NOMO-1 (cell line): Measurements from ENCODE around the gene OR51F1.
"Not testable (repeated sequence)": the region's sequence is repeated elsewhere in the genome, so short reads cannot be mapped to it uniquely, and the experiment has no call there.

Experiments
- DNase-seq, 2 experiments: peaks; one replicate each; lab custom pipeline; 2025; ENCODE audit not compliant: unreplicated experiment in 2 of 2; lab: John Stamatoyannopoulos, UW

The OR51F1 gene, protein sequence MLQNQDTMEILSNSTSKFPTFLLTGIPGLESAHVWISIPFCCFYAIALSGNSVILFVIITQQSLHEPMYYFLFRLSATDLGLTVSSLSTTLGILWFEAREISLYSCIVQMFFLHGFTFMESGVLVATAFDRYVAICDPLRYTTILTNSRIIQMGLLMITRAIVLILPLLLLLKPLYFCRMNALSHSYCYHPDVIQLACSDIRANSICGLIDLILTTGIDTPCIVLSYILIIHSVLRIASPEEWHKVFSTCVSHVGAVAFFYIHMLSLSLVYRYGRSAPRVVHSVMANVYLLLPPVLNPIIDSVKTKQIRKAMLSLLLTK

DNA sequence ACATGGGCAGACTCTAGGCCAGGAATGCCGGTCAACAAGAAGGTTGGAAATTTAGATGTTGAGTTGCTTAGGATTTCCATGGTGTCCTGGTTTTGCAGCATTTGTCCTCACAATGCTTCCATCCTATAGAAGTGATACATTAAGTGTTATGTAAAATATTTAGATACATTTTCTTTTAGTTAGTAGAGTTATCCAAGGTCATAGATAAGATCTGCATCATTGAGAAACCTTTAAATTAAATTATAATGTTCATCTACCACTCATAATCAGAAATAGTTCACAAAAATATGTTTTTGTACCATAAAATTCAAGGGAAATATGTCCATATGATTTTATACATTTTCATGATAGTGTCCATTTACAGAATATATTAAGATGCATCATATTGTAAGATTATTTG, at the start of gene OR51F1:
Gene OR51F1, minus strand, starts transcription at position 101 of the 400 bp plus-strand sequence. Its CDS starts 0 bp downstream, at position 101.
- DNase-seq, result no peak

DNA sequence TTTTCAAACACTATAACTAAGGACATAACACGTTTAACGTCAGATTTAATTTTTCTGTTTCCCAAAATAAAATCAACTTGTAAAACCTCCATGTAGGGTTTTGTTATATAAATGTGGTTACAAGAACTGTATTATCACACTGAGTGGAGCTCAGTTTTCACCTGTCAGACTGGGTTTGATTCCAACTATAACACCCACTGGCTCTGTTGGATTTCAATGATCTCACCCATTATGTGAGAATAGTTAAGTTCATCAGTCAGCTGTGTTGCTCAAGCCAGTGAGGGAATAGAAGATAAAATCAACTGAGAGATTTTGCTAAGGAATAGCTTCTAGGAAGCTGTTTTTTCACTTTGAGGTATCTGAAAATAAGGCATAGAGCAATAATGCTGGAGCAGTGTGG, 39.5 kb upstream of the OR51F1 start:
- DNase-seq, result no peak

DNA sequence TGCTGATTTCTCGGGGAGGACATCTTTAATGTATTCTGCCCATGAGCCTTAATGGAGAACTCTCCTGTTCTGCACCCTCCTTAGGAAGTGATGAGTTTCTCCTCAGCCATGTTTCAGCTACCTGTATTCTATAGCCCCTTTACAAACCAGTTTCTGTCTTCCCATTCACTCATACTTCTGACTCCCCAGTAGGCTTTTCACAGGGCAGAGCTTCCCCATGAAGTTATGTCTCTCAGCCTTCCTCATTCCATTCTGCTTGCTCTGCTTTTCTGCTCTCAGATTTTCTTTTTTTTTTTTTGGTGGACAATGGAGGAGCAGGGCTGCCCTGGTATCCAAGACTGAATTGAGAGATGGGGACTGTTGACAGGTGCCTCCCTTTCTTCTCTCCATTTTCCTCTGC, 38.7 kb upstream of the OR51F1 start:
- no peak for DNase-seq

DNA sequence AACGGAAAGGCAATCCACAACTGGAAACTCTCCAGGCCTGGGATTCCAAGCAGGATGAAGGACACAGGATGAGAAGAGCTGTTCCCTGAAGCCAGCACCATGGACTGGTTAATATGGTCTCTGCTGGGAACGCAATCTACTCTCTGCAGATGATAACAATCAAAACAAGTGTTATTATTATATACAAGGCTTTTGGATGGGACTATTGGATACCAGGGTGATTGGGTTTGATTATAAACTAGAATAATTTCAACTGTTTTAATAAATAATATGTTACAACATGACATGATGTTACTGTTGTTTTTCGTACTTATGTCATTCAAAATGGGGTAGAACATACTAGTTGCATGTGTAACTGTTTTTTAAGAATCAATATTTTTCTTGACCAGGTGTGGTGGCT, 34.5 kb upstream of the OR51F1 start, which contains the start of gene OR52R1:
Gene OR52R1, minus strand, starts transcription at position 101 of the 400 bp plus-strand sequence. Its CDS starts 0 bp downstream, at position 101.
- no peak for DNase-seq

DNA sequence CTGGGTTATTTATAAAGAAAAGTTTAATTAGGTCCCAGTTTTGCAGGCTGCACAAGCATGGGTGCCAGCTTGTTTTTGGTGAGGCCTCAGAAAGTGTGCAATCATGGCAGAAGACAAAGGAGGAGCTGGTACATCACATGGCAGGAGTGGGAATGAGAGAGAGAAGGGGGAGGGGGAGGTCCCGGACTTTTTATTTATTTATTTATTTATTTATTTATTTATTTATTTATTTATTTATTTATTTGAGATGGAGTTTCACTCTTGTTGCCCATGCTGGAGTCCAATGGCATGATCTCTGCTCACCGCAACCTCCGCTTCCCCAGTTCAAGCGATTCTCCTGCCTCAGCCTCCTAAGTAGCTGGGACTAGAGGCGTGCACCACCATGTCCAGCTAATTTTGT, 31.6 kb upstream of the OR51F1 start:
- not testable (repeated sequence) for DNase-seq

DNA sequence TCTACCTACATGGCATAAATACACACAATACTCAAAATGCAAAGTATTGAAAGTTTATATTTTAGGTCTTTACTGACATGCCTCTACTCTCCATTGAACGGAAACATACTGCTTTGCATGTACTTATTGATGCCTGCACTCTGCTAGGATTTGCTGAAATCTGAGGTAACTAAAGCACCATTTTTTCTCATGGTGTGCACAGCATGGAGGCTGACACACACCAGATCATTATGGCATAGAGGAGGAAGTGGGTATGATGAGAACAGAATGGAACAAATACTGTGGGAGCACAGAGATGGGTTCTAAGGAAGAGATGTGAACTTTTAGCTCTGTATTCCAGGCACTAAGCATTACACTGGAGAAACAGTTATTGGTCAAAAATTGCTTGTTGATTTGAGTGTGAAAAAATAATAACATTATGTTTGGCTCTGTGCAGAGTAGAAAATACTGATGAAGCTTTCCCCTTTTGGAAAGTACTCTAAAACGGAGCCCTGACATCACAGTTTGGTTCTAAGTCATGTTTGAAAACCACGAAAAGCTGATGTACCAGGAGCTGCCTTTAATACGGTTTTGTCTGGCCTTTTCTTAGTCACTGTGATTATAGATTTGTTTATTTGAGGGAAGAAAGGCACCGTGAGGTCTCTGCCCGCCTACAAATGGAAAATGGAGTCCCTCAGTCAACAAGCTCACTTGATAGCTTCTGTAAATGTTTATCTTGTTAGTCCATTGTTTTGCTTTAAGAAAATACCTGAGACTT, 28.9 kb upstream of the OR51F1 start:
- no peak for DNase-seq

DNA sequence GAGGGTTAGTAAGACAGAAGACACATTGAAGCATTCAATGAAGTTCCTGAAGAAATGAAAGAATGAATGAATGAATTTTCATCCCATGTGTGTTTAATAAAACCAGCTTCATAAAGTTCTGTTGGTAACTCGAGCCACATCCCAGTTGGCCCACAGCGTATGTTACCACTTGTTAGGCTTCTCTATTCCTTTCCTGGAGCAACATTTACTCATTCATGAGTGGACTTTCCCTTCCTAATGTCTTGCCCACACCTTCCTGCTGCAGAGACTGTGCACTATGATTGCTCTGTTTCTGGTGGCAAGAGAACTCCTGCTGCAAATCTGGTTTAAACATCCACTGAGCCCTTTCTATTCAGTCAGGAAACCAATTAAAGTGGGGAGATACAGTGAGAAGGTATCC, 27.5 kb upstream of the OR51F1 start:
- DNase-seq, result no peak

DNA sequence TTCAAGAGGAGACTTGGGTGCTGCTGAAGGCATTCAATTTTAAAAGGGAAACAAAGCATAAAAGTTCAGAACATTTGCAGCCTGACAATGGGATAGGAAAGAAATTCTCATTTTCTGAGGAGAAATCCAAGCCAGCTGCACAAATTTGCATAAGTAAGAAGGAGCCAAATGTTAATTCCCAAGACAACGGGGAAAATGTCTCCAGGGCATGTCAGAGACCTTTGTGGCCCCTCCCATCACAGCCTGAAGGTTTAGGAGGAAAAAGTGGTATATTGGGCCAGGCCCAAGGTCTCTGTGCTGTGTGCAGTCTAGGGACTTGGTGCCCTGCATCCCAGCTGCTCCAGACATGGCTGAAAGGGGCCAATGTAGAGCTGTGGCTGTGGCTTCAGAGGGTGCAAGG, 12.7 kb upstream of the OR51F1 start:
- no peak for DNase-seq

DNA sequence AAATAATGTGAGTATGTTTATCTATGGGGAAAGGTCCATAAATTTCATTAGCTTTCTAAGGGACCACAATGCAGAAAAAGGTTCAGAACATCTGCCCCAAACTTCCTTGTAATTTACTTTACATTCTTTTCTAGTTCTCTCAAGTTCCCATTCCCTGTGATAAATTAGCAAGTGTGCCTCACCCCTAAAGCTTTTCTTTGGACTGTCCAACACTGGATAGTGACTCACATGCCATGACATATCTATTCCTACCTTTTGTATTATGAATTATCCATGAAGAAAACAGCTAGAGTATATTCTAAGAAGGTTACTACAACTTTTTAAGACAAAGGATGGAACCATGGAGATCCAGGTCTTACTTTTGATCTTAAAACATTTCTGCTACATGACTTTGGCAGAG, 1.6 kb downstream of the OR51F1 start:
- no peak for DNase-seq

DNA sequence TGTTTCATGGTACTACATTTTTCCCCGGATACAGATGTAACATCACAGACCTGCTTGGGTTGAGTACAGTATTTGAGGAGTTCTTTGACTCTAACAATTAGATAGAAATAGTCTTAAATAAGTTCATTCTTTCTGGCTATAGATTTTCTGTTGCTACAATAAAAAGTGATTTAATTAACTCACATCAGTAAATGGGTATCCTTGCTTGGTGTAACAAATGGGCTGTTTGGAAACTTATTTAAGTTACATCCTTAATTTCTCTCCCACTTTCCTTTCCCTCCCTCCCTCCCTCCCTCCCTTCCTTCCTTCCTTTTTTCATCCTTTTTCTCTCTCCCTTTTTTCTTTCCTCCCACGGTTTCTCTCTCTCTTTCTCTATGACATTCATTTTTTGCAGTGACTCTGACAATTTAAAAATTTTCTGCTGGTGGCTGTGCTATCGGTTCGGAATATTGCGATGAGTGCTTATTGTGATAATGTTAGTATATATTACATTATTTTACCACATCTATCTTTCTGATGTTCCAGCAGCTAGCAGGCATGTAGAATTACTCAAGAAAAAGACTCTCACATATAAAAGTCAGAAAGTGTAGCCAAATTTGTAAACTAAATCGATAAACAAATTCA, 3.2 kb downstream of the OR51F1 start:
- DNase-seq, result no peak

DNA sequence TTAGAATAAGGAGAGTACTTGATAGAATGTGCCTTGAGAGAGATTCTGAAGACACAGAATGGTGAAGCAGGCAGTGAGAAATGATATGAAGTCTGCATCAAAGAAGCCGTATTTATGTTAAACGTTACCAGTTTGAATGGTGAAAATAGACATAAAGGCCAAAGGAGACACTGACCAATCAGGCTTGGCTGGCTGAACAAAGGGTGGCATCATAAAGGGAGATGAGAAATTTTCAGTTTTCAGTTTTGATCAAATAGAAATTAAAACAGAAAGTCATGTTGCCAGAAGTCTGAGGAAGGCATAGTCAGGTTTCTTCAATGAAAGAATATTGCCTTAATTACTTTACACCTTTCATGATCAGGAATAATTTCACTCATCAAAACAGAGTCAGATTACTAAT, 6.6 kb downstream of the OR51F1 start:
- no peak for DNase-seq

DNA sequence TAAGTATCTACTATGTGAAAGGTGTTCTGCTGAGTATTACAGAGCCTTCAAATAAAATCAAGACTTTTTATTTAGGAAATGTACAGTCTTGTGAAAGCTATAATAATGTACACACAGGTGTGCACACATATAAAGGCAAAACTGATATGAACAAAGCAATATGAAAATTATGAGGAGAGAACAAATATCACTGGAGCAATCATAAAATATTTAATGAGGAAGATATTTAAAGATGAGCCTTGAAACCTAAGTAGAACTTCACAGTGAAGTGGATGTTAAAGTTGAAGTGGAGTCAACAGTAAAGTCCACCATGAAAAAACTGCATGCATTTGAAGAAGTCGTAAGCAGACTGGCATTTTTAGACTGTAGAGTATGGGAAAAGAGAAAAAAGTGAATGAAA, 18.5 kb downstream of the OR51F1 start:
- no peak for DNase-seq

DNA sequence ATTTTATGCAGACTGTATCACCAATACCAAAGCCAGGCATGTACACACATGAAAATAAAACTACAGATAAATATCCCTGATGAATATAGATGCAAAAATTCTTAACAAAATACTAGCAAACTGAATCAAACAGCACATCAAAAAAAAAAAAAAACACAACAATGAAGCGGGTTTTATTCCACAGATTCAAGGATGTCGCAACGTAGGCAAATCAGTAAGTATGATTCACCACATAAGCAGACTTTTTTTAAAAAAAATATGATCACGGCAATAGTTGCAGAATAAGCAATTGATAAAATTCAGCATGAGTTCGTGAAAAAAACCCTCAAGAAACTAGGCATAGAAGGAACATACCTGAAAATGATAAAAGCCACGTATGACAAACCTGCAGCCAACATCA, 21.3 kb downstream of the OR51F1 start:
- DNase-seq, result no peak

DNA sequence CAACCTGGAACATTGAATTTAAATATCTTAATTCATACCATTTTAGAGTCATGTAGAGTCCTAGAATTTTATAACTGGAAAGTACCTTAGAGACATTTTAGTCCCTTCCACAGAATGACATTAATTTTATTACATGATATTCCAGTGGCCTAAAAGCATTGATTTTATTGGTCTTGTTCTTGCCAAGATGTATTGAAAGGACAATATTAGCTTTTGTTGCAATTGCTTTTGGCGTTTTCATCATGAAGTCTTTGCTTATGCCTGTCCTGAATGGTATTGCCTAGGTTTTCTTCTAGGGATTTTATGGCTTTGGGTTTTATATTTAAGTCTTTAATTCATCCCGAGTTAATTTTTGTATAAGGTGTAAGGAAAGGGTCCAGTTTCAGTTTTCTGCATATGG, 29.0 kb downstream of the OR51F1 start:
- DNase-seq, result no peak

DNA sequence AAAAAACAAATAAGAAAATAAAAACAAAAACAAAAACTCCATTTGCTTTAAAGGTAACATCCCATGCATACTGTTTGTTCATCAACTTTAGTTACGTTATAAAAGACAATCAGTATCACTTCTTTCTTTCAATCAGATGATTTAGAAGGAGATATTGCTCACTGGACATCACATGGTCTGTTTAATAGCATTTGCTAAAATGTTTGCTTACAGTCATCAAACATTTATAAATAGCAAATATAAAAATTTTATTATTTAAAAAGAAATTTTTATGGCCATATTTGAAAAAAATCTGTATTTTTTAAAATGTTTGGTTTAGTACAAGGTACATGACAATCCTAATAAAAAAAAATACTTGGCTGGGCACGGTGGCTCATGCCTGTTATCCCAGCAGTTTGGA, 42.6 kb downstream of the OR51F1 start:
- no peak for DNase-seq

DNA sequence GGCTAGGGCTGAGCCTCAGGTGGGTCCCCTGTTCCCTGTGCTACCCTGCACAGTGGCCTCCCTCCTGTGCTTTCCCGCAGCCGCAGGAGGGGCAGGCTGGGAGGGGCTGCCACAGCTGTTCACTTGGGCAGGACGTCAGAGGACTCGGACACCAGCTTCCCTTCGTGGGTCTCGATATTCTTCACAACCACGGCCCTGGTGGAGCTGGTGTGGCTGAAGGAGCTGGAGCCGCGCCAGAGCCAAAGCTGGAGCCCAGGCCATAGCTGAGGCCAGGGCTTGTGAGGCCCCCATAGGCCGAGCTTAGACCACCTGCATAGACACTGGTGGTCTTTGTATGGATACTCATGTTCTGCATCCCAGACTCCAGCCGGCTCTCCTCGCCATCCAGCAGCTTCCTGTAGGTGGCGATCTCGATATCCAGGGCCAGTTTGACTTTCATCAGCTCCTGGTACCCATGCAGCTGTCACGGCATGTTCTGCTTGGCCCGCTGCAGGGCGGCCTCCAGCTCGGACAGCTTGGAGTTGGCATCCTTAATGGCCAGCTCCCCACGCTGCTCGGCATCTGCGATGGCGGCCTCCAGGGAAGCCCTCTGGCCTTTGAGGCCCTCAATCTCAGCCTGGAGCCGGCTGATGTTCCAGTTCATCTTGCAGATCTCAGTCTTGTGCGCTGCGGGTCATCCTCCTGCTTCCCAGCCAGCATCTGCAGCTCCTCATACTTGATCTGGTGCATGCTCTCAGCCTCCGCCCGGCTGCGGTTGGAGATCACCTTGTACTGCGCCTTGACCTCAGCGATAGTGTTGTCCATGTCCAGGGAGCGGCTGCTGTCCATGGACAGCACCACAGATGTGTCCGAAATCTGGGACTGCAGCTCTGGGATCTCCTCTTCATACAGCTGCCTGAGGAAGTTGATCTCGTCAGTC, 46.9 kb downstream of the OR51F1 start:
- DNase-seq, result not testable (repeated sequence)
